Activated CD4-positive, alpha-beta T cell treated with anti-CD3 and anti-CD28 coated beads, Interleukin-2, amount 50 U/mL, for 1 hour (primary cell): ENCODE results near the gene PRR7.
A peak's percentile ranks its signal among the peaks of the same experiment; 100 is the strongest.
"Not testable (repeated sequence)": the region's sequence is repeated elsewhere in the genome, so short reads cannot be mapped to it uniquely, and the experiment has no call there.

ENCODE experiments used
- DNase-seq: peaks from one replicate; pipeline ENCODE4 v3.0.0-alpha.2; 2020

Gene PRR7

DNA sequence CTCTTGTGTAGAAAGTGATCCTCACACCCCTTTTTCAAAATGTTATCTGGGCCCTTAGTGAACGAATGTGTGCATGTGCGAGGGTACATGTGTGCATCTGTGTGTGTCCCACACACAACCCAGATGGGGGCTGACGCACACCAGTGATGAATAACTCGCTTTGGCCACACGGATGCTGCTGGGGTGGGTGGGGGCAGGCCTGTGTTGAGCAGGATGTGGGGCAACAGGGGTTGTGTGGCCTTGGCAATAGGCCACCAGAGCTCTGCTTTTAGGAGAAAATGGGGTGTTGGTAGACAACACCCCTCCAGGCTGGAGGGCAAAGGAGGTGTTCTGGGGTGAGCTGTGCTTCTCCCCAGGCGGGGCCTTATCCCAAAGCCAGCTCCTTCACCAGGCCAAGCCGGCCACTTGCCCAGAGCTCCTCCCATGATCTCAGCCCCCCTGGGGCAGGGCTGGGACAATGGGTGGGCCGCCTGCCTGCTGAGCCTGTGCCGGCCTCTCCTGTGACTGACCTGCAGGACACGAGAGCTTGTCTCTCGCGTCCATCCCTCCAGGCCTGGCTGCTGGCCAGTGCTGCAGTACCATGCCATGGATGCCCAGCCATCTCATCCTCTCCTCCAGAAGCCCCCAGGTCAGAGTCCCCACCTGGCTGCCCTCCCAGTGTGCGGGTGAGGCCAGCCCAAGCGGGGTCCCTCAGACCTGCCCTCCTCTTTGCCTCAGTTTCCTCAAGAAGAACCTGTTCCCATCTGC lies 25.2 kb downstream of the PRR7 start:
- DNase-seq: no peak

DNA sequence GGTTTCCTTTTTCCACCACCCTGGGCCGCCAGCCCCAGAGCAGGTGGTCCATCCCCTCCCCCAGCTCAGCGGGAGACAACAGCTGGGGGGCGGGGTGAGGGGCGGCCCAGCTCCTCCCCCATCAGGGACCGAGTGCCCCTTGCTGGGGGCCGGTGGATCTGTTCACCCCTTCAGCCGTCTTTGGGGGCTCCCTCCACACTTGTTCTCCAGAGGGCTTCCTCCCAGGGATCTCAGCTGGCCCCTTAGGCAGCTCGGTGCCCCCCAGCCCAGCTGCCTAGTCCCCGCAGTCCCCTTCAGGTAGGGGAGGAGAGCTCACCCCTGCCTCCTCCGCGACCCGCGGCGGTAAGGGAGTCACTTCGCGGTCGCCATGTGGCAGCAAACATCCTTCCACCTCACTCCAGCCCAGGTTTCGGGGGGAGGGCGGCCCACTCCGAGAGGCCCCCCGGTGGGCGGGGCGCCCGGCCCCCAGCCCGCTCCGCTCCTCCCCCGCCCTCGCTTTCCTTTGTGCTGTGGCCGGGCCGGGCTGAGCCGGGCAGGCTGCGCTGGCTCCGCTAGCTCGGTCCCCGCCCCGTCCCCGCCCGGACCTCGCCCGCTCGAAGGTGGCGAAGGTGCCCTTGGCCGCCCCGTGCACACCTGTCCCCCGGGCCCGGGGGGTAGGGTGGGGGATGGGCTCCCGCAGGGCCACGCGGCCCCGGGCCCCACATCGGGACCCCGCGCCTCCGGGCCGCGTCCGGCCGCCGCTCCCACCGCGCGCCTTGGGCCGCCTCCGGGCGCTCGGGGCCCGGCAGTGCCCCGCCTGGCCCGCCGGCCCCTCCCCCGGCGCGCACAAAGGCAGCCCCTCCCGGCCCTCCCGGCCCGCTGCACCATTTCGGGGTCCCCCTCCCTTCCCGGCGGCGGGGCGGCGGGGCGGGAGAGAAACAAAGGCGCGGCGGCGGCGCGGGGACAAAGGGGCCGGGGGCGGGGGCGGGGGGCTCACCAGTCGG lies 26.1 kb downstream of the PRR7 start:
- peak; percentile 33 for DNase-seq

- no peak for DNase-seq
Measured at GRCh38 chr5:177473443-177474001, 26.9 kb downstream of the PRR7 start, which contains the start of gene DBN1. Gene DBN1, minus strand, starts transcription at chr5:177473634. Its CDS starts 113 bp downstream, at chr5:177473521.

DNA sequence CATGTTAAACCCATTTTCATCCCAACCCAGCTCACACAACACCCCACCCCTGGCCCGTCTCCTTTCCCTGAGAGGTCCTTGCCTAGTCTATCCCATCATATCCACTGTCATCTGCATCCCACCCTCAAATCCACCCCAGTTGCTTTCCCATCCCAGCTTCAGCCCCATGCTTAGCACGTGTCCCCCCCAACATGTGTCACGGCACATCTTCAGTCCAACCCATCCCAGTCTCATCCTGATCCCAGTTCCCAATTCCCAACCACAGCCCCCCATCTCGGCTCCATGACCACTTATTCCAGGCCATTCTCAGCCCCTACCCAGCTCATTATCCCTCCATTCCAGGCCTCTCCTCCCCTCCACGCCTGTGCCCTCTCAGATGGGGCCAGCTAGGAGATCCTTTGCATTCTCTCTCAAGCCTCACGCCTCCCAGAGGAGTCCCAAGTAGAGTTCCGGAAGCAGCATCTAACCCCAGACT lies 27.4 kb downstream of the PRR7 start:
- DNase-seq: no peak

GRCh38 chr5:177474846-177475562 lies 28.4 kb downstream of the PRR7 start:
- no peak for DNase-seq

- no peak for DNase-seq
Measured at GRCh38 chr5:177475563-177476427, 29.2 kb downstream of the PRR7 start.

- DNase-seq: no peak
Measured at GRCh38 chr5:177476531-177477233, 30.1 kb downstream of the PRR7 start.

DNA sequence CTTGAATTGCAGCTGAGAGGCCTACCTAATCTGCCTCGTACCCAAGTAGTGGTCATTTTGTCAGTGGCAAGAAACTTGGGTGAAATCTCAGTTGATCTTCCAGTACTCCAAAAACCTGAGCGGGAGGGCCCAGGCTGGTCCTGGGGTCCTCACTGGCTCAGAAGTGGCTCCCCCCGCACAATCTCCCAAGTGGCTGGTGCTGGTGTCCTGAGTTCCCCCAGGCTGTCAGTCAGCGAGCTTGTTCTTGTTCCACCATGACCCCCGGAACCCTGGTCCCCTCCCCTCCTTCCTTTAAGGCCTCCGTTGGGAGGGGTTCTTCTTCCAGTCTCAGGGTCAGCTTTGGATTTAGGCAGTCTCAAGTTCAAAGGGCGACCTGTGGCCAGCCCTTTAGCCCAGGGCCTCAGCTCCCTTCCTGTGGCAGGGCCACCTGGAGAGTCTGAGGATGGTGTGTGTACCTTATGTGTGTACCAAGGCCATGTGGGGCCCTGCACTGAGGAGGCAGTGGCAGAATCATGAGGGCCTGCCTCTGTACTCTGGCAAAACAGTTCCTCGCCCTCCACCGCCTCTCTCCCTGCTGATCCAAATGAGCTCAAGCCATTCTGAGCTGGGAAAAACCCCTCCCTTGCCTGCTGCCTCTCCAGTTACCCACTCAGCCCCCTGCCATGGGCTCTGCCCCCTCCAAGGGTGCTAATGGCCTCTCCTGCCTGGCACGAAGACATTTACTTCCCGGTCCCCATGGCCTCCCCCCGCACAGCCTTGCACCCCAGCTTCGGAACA lies 31.3 kb downstream of the PRR7 start:
- no peak for DNase-seq

GRCh38 chr5:177478711-177479646 lies 32.4 kb downstream of the PRR7 start:
- no peak for DNase-seq

DNA sequence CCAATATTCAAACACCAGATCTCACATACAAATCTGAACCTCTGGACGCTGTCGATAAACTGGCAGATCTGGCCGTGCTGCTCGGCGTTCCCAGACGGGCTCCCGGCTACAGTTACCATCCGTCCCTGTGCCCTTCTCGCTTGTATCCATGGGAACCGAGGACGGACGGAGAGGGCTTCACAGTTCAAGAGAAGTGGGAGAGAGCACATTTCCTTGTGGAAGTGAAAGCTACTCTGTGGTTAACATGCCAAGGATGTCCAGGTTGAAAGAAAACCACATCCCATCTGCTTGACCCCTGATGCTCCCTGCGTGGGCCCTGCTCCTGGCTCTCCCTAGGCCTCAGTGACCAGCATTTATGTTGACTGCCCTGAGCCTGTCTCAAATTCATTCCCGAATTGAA lies 33.2 kb downstream of the PRR7 start:
- DNase-seq: no peak

DNA sequence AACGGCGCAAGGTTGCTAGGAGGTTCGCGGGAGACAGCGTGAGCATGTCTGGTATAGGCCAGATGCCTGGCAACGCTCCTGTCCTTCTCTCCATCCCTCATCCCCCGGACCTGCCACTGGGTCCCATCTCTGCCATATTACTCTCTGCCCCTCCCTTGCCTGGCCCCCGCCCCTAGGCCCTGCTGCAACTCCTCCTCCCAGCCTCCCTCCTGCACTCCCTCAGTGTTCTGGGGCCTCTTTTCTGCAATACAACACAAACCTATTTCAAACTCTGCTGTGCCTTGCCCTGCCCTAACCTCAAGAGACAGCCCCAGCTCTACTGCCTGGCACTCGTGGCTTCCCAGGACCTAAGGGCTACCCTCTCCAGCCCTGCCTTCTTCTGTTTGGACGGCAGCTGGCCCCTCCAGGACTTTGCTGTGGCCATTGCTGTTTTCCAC lies 35.8 kb downstream of the PRR7 start:
- DNase-seq: no peak

GRCh38 chr5:177483042-177483441 lies 36.4 kb downstream of the PRR7 start:
- DNase-seq: no peak

GRCh38 chr5:177483994-177484901 lies 37.6 kb downstream of the PRR7 start:
- DNase-seq: no peak

DNA sequence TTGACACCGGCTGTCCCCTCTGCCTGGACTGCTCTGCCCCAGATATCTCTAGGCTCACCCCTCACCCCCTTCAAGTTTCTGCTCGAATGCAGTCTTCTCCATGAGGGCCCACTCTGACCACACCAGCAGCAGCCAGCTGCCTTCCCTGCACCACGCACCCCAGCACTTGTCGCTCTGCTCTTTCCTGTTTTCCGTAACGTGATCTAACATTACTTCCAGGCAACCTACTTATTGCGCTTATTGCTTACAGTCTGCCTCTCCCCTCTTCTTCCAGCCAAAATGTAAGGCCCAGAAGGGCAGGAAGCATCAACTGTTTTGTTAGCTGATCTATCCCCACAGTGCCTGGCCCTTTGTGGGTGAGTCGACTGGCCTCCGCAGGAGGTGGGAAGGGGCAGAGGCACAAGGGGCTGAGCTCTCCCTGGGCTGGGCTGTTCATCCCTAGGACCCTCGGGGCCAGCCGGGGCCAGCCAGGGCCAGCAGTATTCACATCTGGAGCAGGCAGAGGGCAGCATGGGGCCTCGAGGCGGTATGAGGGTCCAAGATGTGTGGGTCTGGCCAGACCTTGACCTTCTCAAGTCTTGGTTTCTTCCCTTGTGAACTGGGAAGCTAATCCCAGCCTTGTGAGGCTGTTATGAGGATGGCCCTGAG lies 38.4 kb downstream of the PRR7 start:
- DNase-seq: no peak

DNA sequence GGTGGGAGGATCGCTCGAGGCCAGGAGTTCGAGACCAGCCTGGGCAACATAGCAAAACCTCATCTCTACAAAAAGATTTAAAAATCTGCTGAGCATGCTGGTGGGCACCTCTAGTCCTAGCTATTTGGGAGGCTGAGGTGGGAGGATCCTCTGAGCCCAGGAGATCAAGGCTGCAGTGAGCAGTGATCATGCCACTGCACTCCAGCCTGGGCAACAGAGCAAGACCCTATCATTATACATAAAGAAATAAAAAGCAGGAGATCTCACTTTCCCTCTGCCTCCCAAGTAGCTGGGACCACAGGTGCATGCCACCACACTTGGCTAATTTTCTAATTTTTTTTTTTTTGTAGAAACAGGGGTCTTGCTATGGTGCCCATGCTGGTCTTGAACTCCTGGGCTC lies 39.1 kb downstream of the PRR7 start:
- DNase-seq: not testable (repeated sequence)

DNA sequence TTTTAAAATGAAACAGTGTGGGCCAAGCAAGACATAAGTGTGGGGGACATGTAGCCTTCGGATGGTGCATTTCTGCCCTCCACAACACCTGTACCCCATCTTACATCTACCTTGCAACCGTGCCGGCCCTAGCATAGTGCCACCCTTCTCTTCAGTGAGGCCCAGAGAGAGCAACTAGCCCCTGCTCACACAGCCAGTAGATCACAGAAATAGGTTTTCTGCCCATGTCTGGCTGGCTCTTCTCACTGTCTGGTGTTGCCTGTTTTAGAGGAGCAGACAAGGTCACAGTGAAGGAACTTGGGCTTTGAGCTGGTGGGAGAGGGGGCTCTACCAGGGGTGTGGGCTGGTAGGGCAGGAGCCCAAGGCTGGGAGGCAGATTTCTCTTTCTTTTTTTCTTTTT lies 39.6 kb downstream of the PRR7 start:
- DNase-seq: no peak

GRCh38 chr5:177487144-177487543 lies 40.5 kb downstream of the PRR7 start:
- DNase-seq: no peak
